A673 (cell line): ENCODE measurements around the gene ATG101. TPM values are rescaled to one million over a fixed set of nuclear protein-coding genes. Genes with fewer than 3 reads are reported as not detected.

ENCODE experiments used
- Bru-seq: library from RNA; stranded (reverse); fragments of 400-500 nt; gene quantifications from one replicate; lab custom pipeline; 2021; lab: Mats Ljungman, UMichigan
- BruChase-seq, 2 experiments: library from RNA; stranded (reverse); fragments of 400-500 nt; gene quantifications; one replicate each; lab custom pipeline; 2021; lab: Mats Ljungman, UMichigan
- BruUV-seq: library from RNA; stranded (reverse); fragments of 400-500 nt; replicated peaks from 2 replicates; lab custom pipeline; 2021; lab: Mats Ljungman, UMichigan
- CTCF ChIA-PET: fragments of 300-600 bp; sonication (Branson Sonifier 250); formaldehyde crosslinking; loops from one replicate; lab custom pipeline; 2022; ENCODE audit warnings: antibody characterized with exemption; lab: Charles Lee
- POLR2A ChIA-PET: fragments of 300-600 bp; sonication (Branson Sonifier 250); formaldehyde crosslinking; loops from one replicate; lab custom pipeline; 2022; ENCODE audit warnings: antibody characterized with exemption; ENCODE audit not compliant: low non-redundant PET; lab: Charles Lee
- DNase-seq: peaks from one replicate; pipeline ENCODE4 v3.0.0-alpha.2; 2015; ENCODE audit warnings: low spot score
- H3K27ac ChIP-seq: fragments of 200-600 bp; sonication (generic); 2 replicates; pipeline ENCODE4 v1.5.1; 2016; ENCODE audit warnings: mixed run types, low read depth, mild to moderate bottlenecking, mixed read lengths, antibody characterized with exemption, low read length; ENCODE audit not compliant: poor library complexity, severe bottlenecking
- H3K27me3 ChIP-seq: fragments of 200-600 bp; sonication (generic); replicated peaks from 2 replicates; pipeline ENCODE4 v1.6.1; 2017; ENCODE audit warnings: mixed run types, low read depth, mild to moderate bottlenecking, mixed read lengths, antibody characterized with exemption, low read length; ENCODE audit not compliant: insufficient read depth, poor library complexity
- H3K36me3 ChIP-seq: fragments of 200-600 bp; sonication (generic); 2 replicates; pipeline ENCODE4 v1.6.1; 2016; ENCODE audit warnings: mixed run types, mild to moderate bottlenecking, mixed read lengths, antibody characterized with exemption, low read length; ENCODE audit not compliant: insufficient read depth, poor library complexity, severe bottlenecking
- H3K4me1 ChIP-seq: fragments of 200-600 bp; sonication (generic); 2 replicates; pipeline ENCODE4 v1.6.1; 2017; ENCODE audit warnings: mixed run types, mild to moderate bottlenecking, mixed read lengths, antibody characterized with exemption, low read length; ENCODE audit not compliant: insufficient read depth, poor library complexity, severe bottlenecking
- H3K4me3 ChIP-seq: fragments of 200-600 bp; sonication (generic); 2 replicates; pipeline ENCODE4 v1.5.1; 2016; ENCODE audit warnings: low read depth, mixed run types, mild to moderate bottlenecking, mixed read lengths, low read length; ENCODE audit not compliant: poor library complexity, severe bottlenecking
- H3K9me3 ChIP-seq: fragments of 200-600 bp; sonication (generic); 2 replicates; pipeline ENCODE4 v1.6.1; 2016; ENCODE audit warnings: mixed run types, low read depth, mild to moderate bottlenecking, mixed read lengths, antibody characterized with exemption, low read length; ENCODE audit not compliant: poor library complexity, severe bottlenecking
- EZH2 ChIP-seq: fragments of 200-600 bp; sonication (generic); IDR thresholded peaks from 2 replicates; pipeline ENCODE4 v1.6.1; 2017; ENCODE audit warnings: borderline replicate concordance, low read depth, mild to moderate bottlenecking, mixed read lengths, antibody characterized with exemption, low read length; ENCODE audit not compliant: poor library complexity, severe bottlenecking
- intact Hi-C: fragments of 100-400 bp; cut with micrococcal nuclease; formaldehyde crosslinking; loops from one replicate; pipeline ENCODE4 v1.10.0; 2022; ENCODE audit not compliant: unreplicated experiment
- long read RNA-seq: library from polyadenylated mRNA; stranded (forward); transcript quantifications from one replicate; pipeline ENCODE4 v2.0.0, GENCODE V29; 2022
- total RNA-seq: library from RNA; stranded (reverse); gene quantifications from 2 replicates; pipeline ENCODE4 v1.2.3, GENCODE V29; 2021
- TF ChIP-seq, protein P1 (sequence below): fragments of 300-800, 200-600 bp; sonication (generic); conservative IDR thresholded peaks from 2 replicates; pipeline ENCODE4 v1.5.1; 2017; ENCODE audit warnings: low read depth, mild to moderate bottlenecking, antibody characterized with exemption, low read length, moderate library complexity, mixed read lengths

ATG101 gene, protein sequence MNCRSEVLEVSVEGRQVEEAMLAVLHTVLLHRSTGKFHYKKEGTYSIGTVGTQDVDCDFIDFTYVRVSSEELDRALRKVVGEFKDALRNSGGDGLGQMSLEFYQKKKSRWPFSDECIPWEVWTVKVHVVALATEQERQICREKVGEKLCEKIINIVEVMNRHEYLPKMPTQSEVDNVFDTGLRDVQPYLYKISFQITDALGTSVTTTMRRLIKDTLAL
- total RNA-seq (52.0 and 54.3 TPM in 2 replicates), Bru-seq, nascent RNA (percentile 79 among the genes with signal in this experiment), BruChase-seq, experiment 1, labeled RNA remaining after a 2-hour chase (percentile 74 among the genes with signal in this experiment), BruChase-seq, experiment 2, labeled RNA remaining after a 6-hour chase (percentile 78 among the genes with signal in this experiment)
- long read RNA-seq, transcript ATG101-207 (4 exons, 846 nt), result minor isoform, 11 of 112 reads
- long read RNA-seq, transcript ATG101-201 (4 exons, 1,439 nt), result major isoform, 83 of 112 reads
- long read RNA-seq, partial matches to known transcripts, result 7 of 112 reads
- long read RNA-seq, other reads (novel, unspliced or antisense), result 11 of 112 reads

DNA sequence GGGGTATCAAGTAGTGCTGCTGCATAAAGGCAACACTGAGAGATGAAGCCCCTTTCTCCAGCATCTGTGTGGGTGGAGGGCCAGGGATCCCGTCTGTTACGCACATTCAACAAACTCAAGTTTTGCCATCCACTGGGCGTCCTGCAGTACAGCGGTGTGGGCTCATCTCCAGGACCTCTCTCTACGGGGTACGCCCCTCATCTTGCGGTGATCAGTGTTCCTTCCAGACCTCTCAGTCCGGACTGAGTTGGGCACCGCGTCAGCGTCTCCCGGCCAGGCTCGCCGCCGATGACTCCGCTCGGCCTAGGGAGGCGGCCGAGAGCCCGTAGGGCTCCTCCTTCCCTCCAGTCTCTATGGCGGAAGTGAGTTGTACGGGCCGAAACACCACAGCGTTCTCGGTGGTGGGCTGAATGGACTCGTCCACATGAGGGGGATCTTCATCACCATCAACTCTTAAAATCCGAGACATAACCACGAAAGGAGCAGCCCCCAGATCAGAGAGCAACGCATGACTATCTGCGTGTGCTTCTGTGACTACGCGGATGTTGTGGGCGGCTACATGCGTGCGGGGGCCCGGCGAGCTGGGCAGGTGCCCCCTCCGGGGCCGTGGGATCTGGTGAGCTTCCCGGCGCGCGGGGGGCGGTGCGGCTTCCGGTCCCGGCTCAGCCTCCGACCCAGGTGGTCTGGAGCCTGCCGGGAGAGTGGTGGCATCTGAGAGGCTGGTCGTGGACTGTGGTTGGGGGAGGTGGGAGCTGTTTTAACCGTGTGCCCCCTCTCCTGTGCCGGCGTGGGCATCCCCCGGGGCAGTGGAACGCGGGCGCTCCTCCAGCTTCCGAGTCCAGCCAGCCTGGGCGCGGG, at the start of gene ATG101:
Gene ATG101 (plus strand): TSS at position 652 of the 858 bp plus-strand sequence. CDS start 3,673 bp downstream, outside the sequence.
- Histone ChIP-seq H3K4me1 (peaks cover 9% of the 10 kb centered on the region), H3K27me3 (no peaks in the 10 kb centered on the region), H3K4me3 (peak within 1 kb of the TSS; percentile 98), H3K27ac (peak within 1 kb of the TSS; percentile 100), H3K36me3 (peaks cover 14% of the 10 kb centered on the region), H3K9me3 (no peaks in the 10 kb centered on the region)
- POLR2A ChIA-PET, result interaction anchor here (0.6 to 0.7 kb wide), 2 partner anchors 24 to 108 kb away, joined by 3 to 5 read pairs; no protein-coding TSS in a partner anchor
- intact Hi-C loops, result loop anchor here (1.0 kb wide), 2 partner anchors 18 to 44 kb away; partner anchors contain the start of gene NR4A1
- BruUV-seq, result no TSS peak
- TF ChIP-seq, protein P1, sequence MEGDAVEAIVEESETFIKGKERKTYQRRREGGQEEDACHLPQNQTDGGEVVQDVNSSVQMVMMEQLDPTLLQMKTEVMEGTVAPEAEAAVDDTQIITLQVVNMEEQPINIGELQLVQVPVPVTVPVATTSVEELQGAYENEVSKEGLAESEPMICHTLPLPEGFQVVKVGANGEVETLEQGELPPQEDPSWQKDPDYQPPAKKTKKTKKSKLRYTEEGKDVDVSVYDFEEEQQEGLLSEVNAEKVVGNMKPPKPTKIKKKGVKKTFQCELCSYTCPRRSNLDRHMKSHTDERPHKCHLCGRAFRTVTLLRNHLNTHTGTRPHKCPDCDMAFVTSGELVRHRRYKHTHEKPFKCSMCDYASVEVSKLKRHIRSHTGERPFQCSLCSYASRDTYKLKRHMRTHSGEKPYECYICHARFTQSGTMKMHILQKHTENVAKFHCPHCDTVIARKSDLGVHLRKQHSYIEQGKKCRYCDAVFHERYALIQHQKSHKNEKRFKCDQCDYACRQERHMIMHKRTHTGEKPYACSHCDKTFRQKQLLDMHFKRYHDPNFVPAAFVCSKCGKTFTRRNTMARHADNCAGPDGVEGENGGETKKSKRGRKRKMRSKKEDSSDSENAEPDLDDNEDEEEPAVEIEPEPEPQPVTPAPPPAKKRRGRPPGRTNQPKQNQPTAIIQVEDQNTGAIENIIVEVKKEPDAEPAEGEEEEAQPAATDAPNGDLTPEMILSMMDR, result peak; percentile 92
- TF ChIP-seq EZH2, result no peak
- CTCF ChIA-PET, result interaction anchor here (0.6 to 1.1 kb wide), 10 partner anchors 11 to 285 kb away, joined by 3 to 8 read pairs (median 4); no protein-coding TSS in a partner anchor
- DNase-seq, result peak; percentile 97

DNA sequence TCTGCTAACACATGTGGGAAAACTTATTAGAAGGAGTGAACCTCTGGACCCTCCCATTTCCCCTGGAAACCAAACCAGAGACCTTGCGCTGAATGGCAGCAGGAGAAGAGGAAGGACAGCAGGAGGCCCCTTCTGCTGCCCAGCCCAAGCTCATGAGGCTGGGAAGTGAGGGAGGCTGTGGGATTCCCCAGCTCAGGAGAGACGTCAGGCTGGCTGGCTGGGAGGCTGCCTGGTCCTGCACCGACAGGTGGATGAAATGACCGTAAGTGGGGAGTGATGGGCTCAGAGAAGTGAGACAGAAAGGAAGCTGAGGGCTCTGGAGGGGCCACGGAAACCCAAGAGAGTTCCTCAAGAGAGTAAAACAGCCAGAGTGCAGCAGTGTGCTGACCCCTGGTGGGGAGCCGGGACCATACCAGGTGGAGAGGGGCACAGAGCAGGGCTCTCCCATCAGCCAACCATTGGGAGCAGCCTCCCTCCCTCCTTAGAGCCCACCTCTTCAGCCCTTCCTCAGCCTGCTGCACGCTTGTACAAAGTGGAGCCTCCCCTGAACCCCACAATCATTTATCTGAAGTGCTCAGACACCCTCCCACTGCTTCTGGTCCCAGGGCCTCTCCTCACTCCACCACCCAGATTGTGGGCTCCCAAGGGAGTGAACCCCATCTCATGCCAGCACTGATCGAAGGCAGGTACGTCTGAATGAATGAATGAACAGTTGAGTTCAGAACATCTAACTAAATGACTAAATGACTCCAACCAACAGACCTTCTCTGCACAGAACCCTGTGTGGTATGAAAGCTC, 49.0 kb upstream of the ATG101 start:
- POLR2A ChIA-PET, result no interaction called here
- no peaks in the 10 kb centered on the region for H3K9me3 ChIP-seq
- no peak overlapping the region for H3K27ac ChIP-seq
- intact Hi-C loops, result no loop called here
- H3K27me3 ChIP-seq, result no peaks in the 10 kb centered on the region
- BruUV-seq, result no TSS peak
- no peak overlapping the region for H3K4me3 ChIP-seq
- DNase-seq, result peak; percentile 73
- peaks cover 11% of the 10 kb centered on the region for H3K4me1 ChIP-seq
- CTCF ChIA-PET, result interaction anchor here (0.7 to 5.5 kb wide), 6 partner anchors 10 to 126 kb away, joined by 3 to 38 read pairs (median 4); no protein-coding TSS in a partner anchor
- no peaks in the 10 kb centered on the region for H3K36me3 ChIP-seq
- no peak for TF ChIP-seq EZH2
- TF ChIP-seq, protein P1, result peak; percentile 71
